SU-DHL-6 (cell line): ENCODE data around the gene UXS1.

Experiments used
- H2AFZ ChIP-seq: fragments of 200-600 bp; sonication (generic); 2 replicates; pipeline ENCODE4 v1.6.1; 2014; ENCODE audit warnings: low read depth, mild to moderate bottlenecking, moderate library complexity, mixed read lengths, antibody characterized with exemption, low read length; ENCODE audit not compliant: severe bottlenecking
- H3F3A ChIP-seq: fragments of 200-600 bp; shearing (Covaris generic); 2 replicates; pipeline ENCODE4 v1.6.0; 2016; ENCODE audit warnings: antibody characterized with exemption, mild to moderate bottlenecking; ENCODE audit not compliant: insufficient read depth
- H3K27ac ChIP-seq: fragments of 200-600 bp; sonication (generic); 2 replicates; pipeline ENCODE4 v1.5.1; 2016; ENCODE audit warnings: low read depth, mild to moderate bottlenecking, low read length, moderate library complexity, mixed read lengths
- H3K27me3 ChIP-seq: fragments of 200-600 bp; sonication (generic), shearing (Covaris generic); 2 replicates; pipeline ENCODE4 v1.6.0; 2014; ENCODE audit warnings: mild to moderate bottlenecking, low read length
- H3K36me3 ChIP-seq: fragments of 200-600 bp; sonication (generic); 2 replicates; pipeline ENCODE4 v1.6.1; 2014; ENCODE audit warnings: mild to moderate bottlenecking, low read length, mixed read lengths
- H3K4me2 ChIP-seq: fragments of 300-600, 200-600 bp; shearing (Covaris generic), sonication (generic); 2 replicates; pipeline ENCODE4 v1.6.0; 2014; ENCODE audit warnings: low read length, low read depth, mild to moderate bottlenecking; ENCODE audit not compliant: poor library complexity, severe bottlenecking
- H3K4me3 ChIP-seq: fragments of 200-600 bp; sonication (generic); 2 replicates; pipeline ENCODE4 v1.5.1; 2014; ENCODE audit warnings: antibody characterized with exemption, low read length, mild to moderate bottlenecking, mixed read lengths; ENCODE audit not compliant: insufficient read depth, poor library complexity, severe bottlenecking
- H3K79me2 ChIP-seq: fragments of 200-600 bp; sonication (generic); 2 replicates; pipeline ENCODE4 v1.6.1; 2014; ENCODE audit warnings: mild to moderate bottlenecking, low read length, moderate library complexity; ENCODE audit not compliant: insufficient read depth
- H3K9ac ChIP-seq: fragments of 200-600 bp; sonication (generic); 2 replicates; pipeline ENCODE4 v1.7.0; 2014; ENCODE audit warnings: mild to moderate bottlenecking, low read length
- H3K9me2 ChIP-seq: fragments of 200-600 bp; sonication (generic); replicated peaks from 2 replicates; pipeline ENCODE4 v1.6.1; 2014; ENCODE audit warnings: low read length; ENCODE audit not compliant: insufficient read depth
- H3K9me3 ChIP-seq: fragments of 200-600 bp; sonication (generic); 2 replicates; pipeline ENCODE4 v1.6.1; 2014; ENCODE audit warnings: low read length, mixed read lengths; ENCODE audit not compliant: insufficient read depth
- H4K20me1 ChIP-seq: fragments of 200-600 bp; sonication (generic); 2 replicates; pipeline ENCODE4 v1.6.1; 2014; ENCODE audit warnings: low read depth, mild to moderate bottlenecking, antibody characterized with exemption, low read length, moderate library complexity, mixed read lengths
- CTCF ChIP-seq: fragments of 200-600 bp; sonication (generic); IDR thresholded peaks from one replicate; pipeline ENCODE4 v1.5.1; 2017; ENCODE audit warnings: antibody characterized with exemption, mild to moderate bottlenecking, low read length, moderate library complexity; ENCODE audit not compliant: insufficient read depth, poor library complexity, severe bottlenecking
- EZH2phosphoT487 ChIP-seq: fragments of 200-600 bp; sonication (generic), shearing (Covaris generic); conservative IDR thresholded peaks from 2 replicates; pipeline ENCODE4 v1.6.1; 2018; ENCODE audit warnings: mild to moderate bottlenecking, antibody characterized with exemption, low read length, moderate library complexity, mixed read lengths

UXS1 gene

GRCh38 chr2:106063181-106063580 lies 130.9 kb downstream of the UXS1 start:
- H3K9me3 ChIP-seq = no peaks in the 10 kb centered on the region
- H4K20me1 ChIP-seq = no peaks in the 10 kb centered on the region
- H3K27me3 ChIP-seq = no peaks in the 10 kb centered on the region
- no peak overlapping the region for H3K4me3 ChIP-seq
- no peaks in the 10 kb centered on the region for H3F3A ChIP-seq
- H3K9ac ChIP-seq = no peak overlapping the region
- no peaks in the 10 kb centered on the region for H3K79me2 ChIP-seq
- no peak for TF ChIP-seq CTCF
- no peak for TF ChIP-seq EZH2phosphoT487
- H3K4me2 ChIP-seq = no peak overlapping the region
- H3K27ac ChIP-seq = no peak overlapping the region
- no peaks in the 10 kb centered on the region; the same call in 1 of the 2 replicates for H3K9me2 ChIP-seq
- no peak overlapping the region for H2AFZ ChIP-seq
- H3K36me3 ChIP-seq = no peaks in the 10 kb centered on the region

- H2AFZ ChIP-seq = no peak overlapping the region
- no peaks in the 10 kb centered on the region for H3K9me3 ChIP-seq
- H3K4me2 ChIP-seq = no peak overlapping the region
- H3K9me2 ChIP-seq = no peaks in the 10 kb centered on the region; the same call in 1 of the 2 replicates
- no peaks in the 10 kb centered on the region for H4K20me1 ChIP-seq
- H3K27ac ChIP-seq = no peak overlapping the region
- H3K4me3 ChIP-seq = no peak overlapping the region
- no peaks in the 10 kb centered on the region for H3F3A ChIP-seq
- H3K9ac ChIP-seq = no peak overlapping the region
- H3K79me2 ChIP-seq = no peaks in the 10 kb centered on the region
- no peak for TF ChIP-seq CTCF
- no peak for TF ChIP-seq EZH2phosphoT487
- no peaks in the 10 kb centered on the region for H3K27me3 ChIP-seq
- no peaks in the 10 kb centered on the region for H3K36me3 ChIP-seq
Measured at GRCh38 chr2:106062627-106063026, 131.5 kb downstream of the UXS1 start.

- Histone ChIP-seq H3K4me3 (no peak overlapping the region), H3K9ac (no peak overlapping the region), H3K27ac (no peak overlapping the region), H4K20me1 (no peaks in the 10 kb centered on the region), H3K9me2 (no peaks in the 10 kb centered on the region; the same call in 1 of the 2 replicates), H3F3A (no peaks in the 10 kb centered on the region), H3K4me2 (no peak overlapping the region), H3K36me3 (no peaks in the 10 kb centered on the region), H3K9me3 (no peaks in the 10 kb centered on the region), H2AFZ (no peak overlapping the region), H3K27me3 (no peaks in the 10 kb centered on the region; the same call in 1 of the 2 replicates), H3K79me2 (no peaks in the 10 kb centered on the region)
- TF ChIP-seq EZH2phosphoT487 = no peak
- TF ChIP-seq CTCF = no peak
Measured at GRCh38 chr2:106061611-106062349, 132.3 kb downstream of the UXS1 start.
